T47D (cell line): ENCODE measurements around the gene HDHD3.
"Not testable (repeated sequence)": the region's sequence is repeated elsewhere in the genome, so short reads cannot be mapped to it uniquely, and the experiment has no call there.

Experiments
- DNase-seq, 2 experiments: peaks; one replicate each; pipeline versions ENCODE4 v3.0.0 to v3.0.0-alpha.2; 2011 to 2012; ENCODE audit warnings: low read depth in 1 of 2, low spot score in 1 of 2
- JUND ChIP-seq: IDR thresholded peaks from 2 replicates; pipeline ENCODE4 v1.6.1; 2012; ENCODE audit warnings: low read depth
- in situ Hi-C: cut with HindIII; loops from 2 replicates; pipeline ENCODE4 v1.10.0; 2016; ENCODE audit warnings: low sequenced_read_pairs, low pct_unique_long_range_greater_than_20kb

HDHD3 gene

GRCh38 chr9:113376634-113377567 lies at the start of gene HDHD3:
Gene HDHD3 (minus strand): TSS chr9:113376986. CDS start chr9:113374354, 2,632 bp downstream.
- no peak for TF ChIP-seq JUND
- in situ Hi-C loops, result no loop called here
- DNase-seq, result peak; percentile 79 to 88

- no peak for TF ChIP-seq JUND
- in situ Hi-C loops, result no loop called here
- DNase-seq, result no peak
Observed at GRCh38 chr9:113425072-113425471, 48.3 kb upstream of the HDHD3 start.

GRCh38 chr9:113421726-113422125 lies 44.9 kb upstream of the HDHD3 start:
- no peak for TF ChIP-seq JUND
- in situ Hi-C loops, result no loop called here
- no peak for DNase-seq

GRCh38 chr9:113417370-113417769 lies 40.6 kb upstream of the HDHD3 start:
- no peak for DNase-seq
- no peak for TF ChIP-seq JUND
- in situ Hi-C loops, result no loop called here

GRCh38 chr9:113416149-113416721 lies 39.4 kb upstream of the HDHD3 start:
- in situ Hi-C loops, result no loop called here
- no peak for DNase-seq
- TF ChIP-seq JUND, result no peak

- in situ Hi-C loops, result no loop called here
- TF ChIP-seq JUND, result no peak
- DNase-seq, result peak; percentile 83 to 98
Observed at GRCh38 chr9:113410207-113410864, 33.5 kb upstream of the HDHD3 start, which contains the start of the genes C9orf43 and POLE3. Gene C9orf43 (plus strand): TSS chr9:113410747. CDS start chr9:113413494, 2,747 bp downstream. Gene POLE3 (minus strand): TSS chr9:113410675. CDS start chr9:113410293, 382 bp downstream.

- no peak for DNase-seq
- TF ChIP-seq JUND, result no peak
- in situ Hi-C loops, result no loop called here
Observed at GRCh38 chr9:113409883-113410206, 33.1 kb upstream of the HDHD3 start.

GRCh38 chr9:113409481-113409880 lies 32.7 kb upstream of the HDHD3 start:
- no peak for TF ChIP-seq JUND
- peak in 1 of 2 experiments; percentile 10 for DNase-seq
- in situ Hi-C loops, result no loop called here

GRCh38 chr9:113406873-113407511 lies 30.2 kb upstream of the HDHD3 start:
- in situ Hi-C loops, result not testable (repeated sequence)
- peak; percentile 38 to 86 for DNase-seq

GRCh38 chr9:113406353-113406752 lies 29.6 kb upstream of the HDHD3 start:
- DNase-seq, in situ Hi-C loops: not testable (repeated sequence)

- in situ Hi-C loops, result no loop called here
- TF ChIP-seq JUND, result no peak
- no peak for DNase-seq
Observed at GRCh38 chr9:113403646-113404045, 26.9 kb upstream of the HDHD3 start.

- peak; percentile 94 to 100 for DNase-seq
- no peak for TF ChIP-seq JUND
- in situ Hi-C loops, result no loop called here
Observed at GRCh38 chr9:113401027-113401792, 24.4 kb upstream of the HDHD3 start, which contains the start of gene ALAD. Gene ALAD (minus strand): TSS chr9:113401284. CDS start chr9:113393559, 7,725 bp downstream.
